SK-N-SH (cell line): ENCODE results near the gene ZFP92.

ENCODE experiments used
- CTCF ChIP-seq: fragments of 200-600 bp; sonication (generic); IDR thresholded peaks from 2 replicates; pipeline ENCODE4 v1.6.1; 2017; ENCODE audit warnings: antibody characterized with exemption, mild to moderate bottlenecking, moderate library complexity
- EP300 ChIP-seq, 2 experiments: IDR thresholded peaks; 2 replicates each; pipeline versions ENCODE4 v1.4.0 to v1.6.1; 2012; ENCODE audit warnings: borderline replicate concordance in 1 of 2, low read depth in 1 of 2, low read length in 1 of 2
- EZH2phosphoT487 ChIP-seq: fragments of 200-600 bp; sonication (generic); IDR thresholded peaks from 2 replicates; pipeline ENCODE4 v1.6.1; 2017; ENCODE audit warnings: low read depth, mixed run types, mild to moderate bottlenecking, antibody characterized with exemption, moderate library complexity, borderline replicate concordance
- GATA2 ChIP-seq: sonication (generic); formaldehyde crosslinking; IDR thresholded peaks from 2 replicates; pipeline ENCODE4 v1.5.0; 2020; ENCODE audit warnings: mild to moderate bottlenecking, missing genetic modification reagents
- PBX3 ChIP-seq: IDR thresholded peaks from 2 replicates; pipeline ENCODE4; 2012
- POLR2AphosphoS5 ChIP-seq: IDR thresholded peaks from 2 replicates; pipeline ENCODE4 v1.6.1; 2012; ENCODE audit warnings: low read depth, low read length
- RAD21 ChIP-seq: IDR thresholded peaks from 2 replicates; pipeline ENCODE4 v1.6.1; 2012; ENCODE audit warnings: mild to moderate bottlenecking, low read length
- REST ChIP-seq: IDR thresholded peaks from 2 replicates; pipeline ENCODE4 v1.6.1; 2012; ENCODE audit warnings: mild to moderate bottlenecking, low read depth, low read length, moderate library complexity
- SIN3A ChIP-seq: IDR thresholded peaks from 2 replicates; pipeline ENCODE4 v1.6.1; 2012; ENCODE audit warnings: low read depth, mild to moderate bottlenecking, low read length, moderate library complexity, borderline replicate concordance
- TAF1 ChIP-seq: IDR thresholded peaks from 2 replicates; pipeline ENCODE4 v1.6.1; 2012; ENCODE audit warnings: low read depth, mild to moderate bottlenecking, low read length, moderate library complexity, borderline replicate concordance
- TEAD4 ChIP-seq: IDR thresholded peaks from 2 replicates; pipeline ENCODE4 v1.4.0; 2012; ENCODE audit warnings: mild to moderate bottlenecking, borderline replicate concordance; ENCODE audit not compliant: insufficient read depth
- ZBTB33 ChIP-seq: IDR thresholded peaks from 2 replicates; pipeline ENCODE4 v1.4.0; 2012; ENCODE audit warnings: low read depth, borderline replicate concordance

- TF ChIP-seq GATA2 (CRISPR knock-in tag) (no peak), ZBTB33 (no peak), TAF1 (no peak), REST (no peak), EP300 (IDR thresholded peaks at IDR 0.05; ENCODE audit: borderline replicate concordance in 1 of 2, low read depth in 1 of 2, low read length in 1 of 2) (no peak), PBX3 (no peak), POLR2AphosphoS5 (no peak), CTCF (no peak), EZH2phosphoT487 (no peak), TEAD4 (no peak), RAD21 (no peak), SIN3A (no peak)
Observed at GRCh38 chrX:153454901-153455550, 43.8 kb downstream of the ZFP92 start.
